Osteoblast (primary cell): ENCODE measurements around the gene DDO. TPM values are rescaled to one million over a fixed set of nuclear protein-coding genes. Genes with fewer than 3 reads are reported as not detected.

ENCODE experiments used
- DNase-seq: peaks from one replicate; pipeline ENCODE4 v3.0.0; 2011; ENCODE audit warnings: low spot score, mixed read lengths; ENCODE audit not compliant: insufficient read length; ENCODE audit errors: missing footprints
- H2AFZ ChIP-seq: 2 replicates; pipeline ENCODE4 v1.6.0; 2011; ENCODE audit warnings: mild to moderate bottlenecking, low read length
- H3K27ac ChIP-seq: 2 replicates; pipeline ENCODE4 v1.5.1; 2011; ENCODE audit warnings: mild to moderate bottlenecking, low read depth, low read length, moderate library complexity
- H3K27me3 ChIP-seq: 2 replicates; pipeline ENCODE4 v1.6.0; 2012; ENCODE audit warnings: mild to moderate bottlenecking, control low read depth, inconsistent platforms, low read length, moderate library complexity; ENCODE audit not compliant: insufficient read depth
- H3K36me3 ChIP-seq: 2 replicates; pipeline ENCODE4 v1.5.1; 2011; ENCODE audit warnings: mild to moderate bottlenecking, low read length, control low read depth, moderate library complexity; ENCODE audit not compliant: insufficient read depth
- H3K4me1 ChIP-seq: 2 replicates; pipeline ENCODE4 v1.5.1; 2011; ENCODE audit warnings: mild to moderate bottlenecking, low read length, control low read depth, moderate library complexity; ENCODE audit not compliant: insufficient read depth
- H3K4me2 ChIP-seq: 2 replicates; pipeline ENCODE4 v1.6.0; 2011; ENCODE audit warnings: mild to moderate bottlenecking, low read length; ENCODE audit not compliant: insufficient read depth
- H3K4me3 ChIP-seq: fragments of 200-600 bp; sonication (generic); 3 replicates; pipeline ENCODE4 v1.5.1; 2012; ENCODE audit warnings: mild to moderate bottlenecking, low read length, inconsistent platforms; ENCODE audit not compliant: insufficient read depth
- H3K79me2 ChIP-seq: 2 replicates; pipeline ENCODE4 v1.6.0; 2012; ENCODE audit warnings: mild to moderate bottlenecking, low read length, control low read depth, inconsistent platforms; ENCODE audit not compliant: insufficient read depth
- H3K9me3 ChIP-seq: 2 replicates; pipeline ENCODE4 v1.5.1; 2011; ENCODE audit warnings: low read depth, low read length, control low read depth
- H4K20me1 ChIP-seq: 2 replicates; pipeline ENCODE4 v1.6.0; 2012; ENCODE audit warnings: mild to moderate bottlenecking, low read length, control low read depth; ENCODE audit not compliant: insufficient read depth
- CTCF ChIP-seq: IDR thresholded peaks from 2 replicates; pipeline ENCODE4 v1.5.1; 2011; ENCODE audit warnings: mild to moderate bottlenecking, low read depth, low read length, moderate library complexity; ENCODE audit errors: extremely low read depth
- total RNA-seq: library from RNA; depleted of rRNA; stranded (reverse); fragments of >200 nt; gene quantifications from 2 replicates; pipeline ENCODE4 v1.2.3, GENCODE V29; 2012

DDO gene
- total RNA-seq, 1 donor: 3.6 TPM

GRCh38 chr6:110387986-110388385 is 27.4 kb downstream of the DDO start:
- no peaks in the 10 kb centered on the region for H4K20me1 ChIP-seq
- no peaks in the 10 kb centered on the region for H3K36me3 ChIP-seq
- no peak overlapping the region for H3K4me2 ChIP-seq
- no peak for DNase-seq
- H3K4me3 ChIP-seq: no peak overlapping the region
- H3K79me2 ChIP-seq: no peaks in the 10 kb centered on the region
- no peaks in the 10 kb centered on the region for H3K4me1 ChIP-seq
- H3K27me3 ChIP-seq: peaks cover 5% of the 10 kb centered on the region
- H2AFZ ChIP-seq: no peak overlapping the region
- no peaks in the 10 kb centered on the region for H3K9me3 ChIP-seq
- H3K27ac ChIP-seq: no peak overlapping the region
- no peak for TF ChIP-seq CTCF

GRCh38 chr6:110385458-110385863 is 29.9 kb downstream of the DDO start:
- Histone ChIP-seq H3K4me1 (no peaks in the 10 kb centered on the region), H3K4me3 (no peak overlapping the region), H2AFZ (no peak overlapping the region), H3K27ac (no peak overlapping the region), H3K27me3 (peaks cover 3% of the 10 kb centered on the region), H3K36me3 (no peaks in the 10 kb centered on the region), H4K20me1 (no peaks in the 10 kb centered on the region), H3K79me2 (no peaks in the 10 kb centered on the region), H3K9me3 (no peaks in the 10 kb centered on the region), H3K4me2 (no peak overlapping the region)
- TF ChIP-seq CTCF: no peak
- DNase-seq: no peak

- Histone ChIP-seq H2AFZ (no peak overlapping the region), H3K27ac (no peak overlapping the region), H3K27me3 (peaks cover 3% of the 10 kb centered on the region), H3K36me3 (no peaks in the 10 kb centered on the region), H4K20me1 (no peaks in the 10 kb centered on the region), H3K9me3 (no peaks in the 10 kb centered on the region), H3K4me1 (no peaks in the 10 kb centered on the region), H3K4me2 (no peak overlapping the region), H3K4me3 (no peak overlapping the region), H3K79me2 (no peaks in the 10 kb centered on the region)
- DNase-seq: no peak
- TF ChIP-seq CTCF: no peak
Observed at GRCh38 chr6:110378552-110378951, 36.8 kb downstream of the DDO start.

GRCh38 chr6:110369066-110369465 is 46.3 kb downstream of the DDO start:
- TF ChIP-seq CTCF: no peak
- Histone ChIP-seq H3K4me3 (no peak overlapping the region), H3K27me3 (peaks cover 33% of the 10 kb centered on the region), H3K9me3 (no peaks in the 10 kb centered on the region), H3K27ac (no peak overlapping the region), H3K4me1 (no peaks in the 10 kb centered on the region), H3K4me2 (no peak overlapping the region), H4K20me1 (no peaks in the 10 kb centered on the region), H3K36me3 (no peaks in the 10 kb centered on the region), H3K79me2 (no peaks in the 10 kb centered on the region), H2AFZ (no peak overlapping the region)
- DNase-seq: no peak
